A549 (cell line): Measurements from ENCODE around the gene TRAF3IP1. TPM values are rescaled to one million over a fixed set of nuclear protein-coding genes. Genes with fewer than 3 reads are reported as not detected.

Source experiments
- ATAC-seq, 2 experiments: fragments of 200-7000 bp in 1 of 2; fragments of >200 bp in 1 of 2; cut with Nextera tagmentation in 1 of 2; cut with Tn5 transposase in 1 of 2; 3 replicates each; pipeline versions ENCODE4 v1.8.0 to v1.9.1; 2018 to 2020; ENCODE audit warnings: mild to moderate bottlenecking in 1 of 2, moderate library complexity in 1 of 2
- CTCF ChIA-PET: fragments of 300-600 bp; sonication (Branson Sonifier 250); formaldehyde crosslinking; extraction: SDS; loops from one replicate; lab custom pipeline; 2021; ENCODE audit warnings: antibody characterized with exemption, inconsistent platforms; lab: Yijun Ruan, JAX
- POLR2A ChIA-PET: fragments of 350-600 bp; formaldehyde crosslinking; extraction: SDS; loops from one replicate; lab custom pipeline; 2021; ENCODE audit warnings: antibody characterized with exemption, inconsistent platforms; lab: Yijun Ruan, JAX
- DNase-seq, 2 experiments: peaks; one replicate each; pipeline versions ENCODE4 v3.0.0 to v3.0.0-alpha.2; 2011 to 2016; ENCODE audit warnings: low read depth in 1 of 2, low spot score in 1 of 2
- FAIRE-seq: peaks from 2 replicates; lab custom pipeline; 2011; peaks lifted over from hg19 to GRCh38; lab: Jason Lieb, UNC
- H3K27ac ChIP-seq, 2 experiments: fragments of >200 bp; sonication (Bioruptor Twin); formaldehyde crosslinking; 3 replicates each; pipeline ENCODE4 v1.5.1; 2016 to 2017
- H3K4me1 ChIP-seq: fragments of >200 bp; sonication (Bioruptor Twin); formaldehyde crosslinking; 3 replicates; pipeline ENCODE4 v1.6.1; 2016
- H3K4me2 ChIP-seq: fragments of >200 bp; sonication (Bioruptor Twin); formaldehyde crosslinking; 3 replicates; pipeline ENCODE4 v1.6.1; 2016
- H3K4me3 ChIP-seq: fragments of >200 bp; sonication (Bioruptor Twin); formaldehyde crosslinking; 3 replicates; pipeline ENCODE4 v1.5.1; 2016
- H3K9me3 ChIP-seq: fragments of >200 bp; sonication (Bioruptor Twin); formaldehyde crosslinking; 3 replicates; pipeline ENCODE4 v1.6.1; 2016
- ATOH8 ChIP-seq: fragments of 250-450 bp; sonication (Bioruptor Pico); IDR thresholded peaks from 2 replicates; pipeline ENCODE4 v1.5.0; 2020; ENCODE audit warnings: low read depth, mild to moderate bottlenecking, moderate library complexity
- BHLHE40 ChIP-seq: IDR thresholded peaks from 2 replicates; pipeline ENCODE4 v1.6.1; 2012; ENCODE audit warnings: low read depth, low read length, inconsistent platforms
- CHD4 ChIP-seq: fragments of 200-600 bp; sonication (generic); IDR thresholded peaks from 2 replicates; pipeline ENCODE4 v1.6.1; 2016; ENCODE audit warnings: antibody characterized with exemption, mild to moderate bottlenecking, borderline replicate concordance
- E2F6 ChIP-seq: IDR thresholded peaks from 2 replicates; pipeline ENCODE4 v1.6.1; 2012; ENCODE audit warnings: low read depth, borderline replicate concordance
- EHF ChIP-seq: fragments of 250-450 bp; sonication (Bioruptor Pico); IDR thresholded peaks from 2 replicates; pipeline ENCODE4 v1.5.0; 2020; ENCODE audit warnings: mild to moderate bottlenecking
- ELK1 ChIP-seq: fragments of 150-350 bp; IDR thresholded peaks from 2 replicates; pipeline ENCODE4 v1.6.1; 2014; ENCODE audit warnings: low read depth, mild to moderate bottlenecking, low read length
- GATA3 ChIP-seq: IDR thresholded peaks from 2 replicates; pipeline ENCODE4 v1.6.1; 2012; ENCODE audit warnings: borderline replicate concordance
- HDAC2 ChIP-seq: fragments of 200-600 bp; sonication (generic); IDR thresholded peaks from 2 replicates; pipeline ENCODE4 v1.6.1; 2016
- HOXA7 ChIP-seq: fragments of 250-450 bp; sonication (Bioruptor Pico); IDR thresholded peaks from 2 replicates; pipeline ENCODE4 v1.5.0; 2020; ENCODE audit warnings: mild to moderate bottlenecking, moderate library complexity
- JUN ChIP-seq, 2 experiments: fragments of >200 bp; sonication (Bioruptor Twin); formaldehyde crosslinking; IDR thresholded peaks; 2 replicates in 1 of 2; 3 replicates in 1 of 2; pipeline ENCODE4 v1.6.1; 2016 to 2017
- JUNB ChIP-seq: fragments of >200 bp; sonication (Bioruptor Twin); formaldehyde crosslinking; IDR thresholded peaks from 2 replicates; pipeline ENCODE4 v1.6.1; 2016
- PBX3 ChIP-seq: IDR thresholded peaks from 2 replicates; pipeline ENCODE4 v1.6.1; 2012
- PHF8 ChIP-seq: fragments of 200-600 bp; sonication (generic); IDR thresholded peaks from 2 replicates; pipeline ENCODE4 v1.6.1; 2016; ENCODE audit warnings: low read depth, mild to moderate bottlenecking, antibody characterized with exemption, moderate library complexity, borderline replicate concordance
- POLR2A ChIP-seq: IDR thresholded peaks from 2 replicates; pipeline ENCODE4 v1.6.1; 2012; ENCODE audit warnings: mild to moderate bottlenecking, low read length
- POLR2AphosphoS2 ChIP-seq: conservative IDR thresholded peaks from 2 replicates; pipeline ENCODE4 v1.6.1; 2012; ENCODE audit warnings: low read length, improper control_type of control experiment, inconsistent platforms
- RAD21 ChIP-seq, 2 experiments: fragments of >200 bp in 1 of 2; sonication (Bioruptor Twin) in 1 of 2; formaldehyde crosslinking in 1 of 2; IDR thresholded peaks in 1 of 2; conservative IDR thresholded peaks in 1 of 2; 2 replicates in 1 of 2; 3 replicates in 1 of 2; pipeline ENCODE4 v1.6.1; 2012 to 2018; ENCODE audit warnings: inconsistent platforms in 1 of 2
- REST ChIP-seq: fragments of 200-600 bp; sonication (generic); IDR thresholded peaks from 2 replicates; pipeline ENCODE4 v1.6.1; 2016; ENCODE audit warnings: antibody characterized with exemption, mild to moderate bottlenecking, moderate library complexity
- RFX5 ChIP-seq: fragments of 450-650 bp; IDR thresholded peaks from 2 replicates; pipeline ENCODE4 v1.7.1; 2014; ENCODE audit warnings: antibody characterized with exemption, mild to moderate bottlenecking, moderate library complexity
- SMC3 ChIP-seq: fragments of >200 bp; sonication (Bioruptor Twin); formaldehyde crosslinking; IDR thresholded peaks from 3 replicates; pipeline ENCODE4 v1.6.1; 2018; ENCODE audit warnings: inconsistent platforms
- SREBF2 ChIP-seq: fragments of 450-650 bp; IDR thresholded peaks from 2 replicates; pipeline ENCODE4 v1.6.1; 2014; ENCODE audit warnings: mild to moderate bottlenecking, moderate library complexity
- TP53 ChIP-seq: fragments of 250-450 bp; sonication (Bioruptor Pico); IDR thresholded peaks from 2 replicates; pipeline ENCODE4 v1.5.0; 2021; ENCODE audit warnings: mild to moderate bottlenecking, moderate library complexity
- ZC3H11A ChIP-seq: fragments of 450-650 bp; IDR thresholded peaks from 2 replicates; pipeline ENCODE4 v1.6.1; 2014; ENCODE audit warnings: antibody characterized with exemption, mild to moderate bottlenecking
- ZSCAN20 ChIP-seq: fragments of 250-450 bp; sonication (Bioruptor Pico); IDR thresholded peaks from 2 replicates; pipeline ENCODE4 v1.8.0; 2022; ENCODE audit warnings: mild to moderate bottlenecking, moderate library complexity
- WGBS: methylation state at CpG from one replicate; pipeline ENCODE4 v1.1.6; 2017; ENCODE audit errors: missing lambda C conversion rate; 5-methylcytosine and 5-hydroxymethylcytosine counted together
- polyA plus RNA-seq, 4 experiments: library from polyadenylated mRNA; depleted of rRNA in 3 of 4; stranded (reverse); fragments of >200 nt; fragmentation: RNase III in 1 of 4; extraction: RNeasy Plus Mini Kit Qiagen cat#74134 plus additional on column Dnase treatment in 1 of 4; gene quantifications; 2 replicates in 3 of 4; 3 replicates in 1 of 4; pipeline ENCODE4 v1.2.3, GENCODE V29; 2011 to 2017

The TRAF3IP1 gene
- polyA plus RNA-seq, 2 of the 4 experiments (the other 2 are of a cell fraction), result 10.6 to 19.2 TPM

GRCh38 chr2:238391042-238391689 lies 70.8 kb downstream of the TRAF3IP1 start:
- ChIA-PET POLR2A (no interaction called here), CTCF (interaction anchor here (0.9 to 1.6 kb wide), 4 partner anchors 9 to 34 kb away, joined by 3 to 10 read pairs (median 4); no protein-coding TSS in a partner anchor)
- FAIRE-seq (no peak), DNase-seq (no peak), ATAC-seq (no peak)
- 94% methylated on average over 6 of the region's 6 CpGs for WGBS
- Histone ChIP-seq H3K4me1 (no peaks in the 10 kb centered on the region), H3K4me2 (no peak overlapping the region), H3K9me3 (no peaks in the 10 kb centered on the region), H3K4me3 (no peak overlapping the region), H3K27ac (no peak overlapping the region)
- TF ChIP-seq BHLHE40 (no peak), POLR2AphosphoS2 (no peak), EHF (CRISPR knock-in tag) (no peak), JUNB (no peak), GATA3 (no peak), TP53 (no peak), ZSCAN20 (CRISPR knock-in tag) (no peak), PBX3 (no peak), E2F6 (no peak)

- no peak for ATAC-seq
- no peaks in the 10 kb centered on the region for H3K9me3 ChIP-seq
- POLR2A ChIA-PET, result no interaction called here
- no peak overlapping the region for H3K4me3 ChIP-seq
- 95% methylated on average over 7 of the region's 7 CpGs for WGBS
- TF ChIP-seq ZC3H11A (no peak), ELK1 (no peak), SREBF2 (no peak), PHF8 (no peak), RFX5 (no peak), RAD21 (conservative IDR thresholded peaks at IDR 0.05 in 1 of 2, IDR thresholded peaks at IDR 0.05 in 1 of 2) (no peak), HDAC2 (no peak), POLR2A (no peak), ATOH8 (no peak), HOXA7 (CRISPR knock-in tag) (no peak), CHD4 (no peak), JUN (IDR thresholded peaks at IDR 0.05) (no peak), REST (no peak), SMC3 (no peak)
- no peak for FAIRE-seq
- no peak overlapping the region for H3K4me2 ChIP-seq
- DNase-seq, result no peak
- CTCF ChIA-PET, result interaction anchor here (0.8 to 1.5 kb wide), 3 partner anchors 26 to 710 kb away, joined by 3 read pairs; no protein-coding TSS in a partner anchor
- no peaks in the 10 kb centered on the region for H3K4me1 ChIP-seq
- no peak overlapping the region for H3K27ac ChIP-seq
These were observed 76.3 kb downstream of the TRAF3IP1 start for GRCh38 chr2:238396663-238397062.
